GM12892 (cell line): ENCODE results near the gene RACGAP1.

Experiments
- POLR2A ChIP-seq: IDR thresholded peaks from 2 replicates; pipeline ENCODE4 v1.6.1; 2011; ENCODE audit warnings: low read depth, low read length, control low read depth
- POLR2AphosphoS5 ChIP-seq: IDR thresholded peaks from 2 replicates; pipeline ENCODE4 v1.6.1; 2011; ENCODE audit warnings: low read depth, low read length, control low read depth

DNA sequence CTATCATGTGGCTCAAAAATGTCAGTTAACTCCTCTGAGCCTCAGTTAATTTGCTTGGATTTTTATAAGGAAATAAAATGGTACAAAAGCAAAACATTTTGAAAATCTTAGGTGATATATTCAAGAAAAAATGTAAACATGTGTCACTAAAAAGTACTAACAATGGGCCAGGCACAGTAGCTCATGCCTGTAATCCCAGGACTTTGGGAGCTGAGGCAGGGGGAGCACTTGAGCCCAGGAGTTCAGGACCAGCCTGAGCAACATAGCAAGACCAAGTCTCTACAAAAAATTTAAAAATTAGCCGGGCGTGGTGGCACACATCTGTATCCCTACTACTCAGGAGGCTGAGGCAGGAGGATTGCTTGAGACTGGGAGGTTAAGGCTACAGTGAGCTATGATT lies 26.8 kb downstream of the RACGAP1 start:
- no peak for TF ChIP-seq POLR2A
- TF ChIP-seq POLR2AphosphoS5: no peak
